B cell (primary cell): ENCODE measurements around the gene CTDNEP1. TPM values are rescaled to one million over a fixed set of nuclear protein-coding genes. Genes with fewer than 3 reads are reported as not detected.

Experiments used
- ATAC-seq: fragments of 200-7000 bp; cut with Tn5 transposase; one replicate; pipeline ENCODE4 v1.10.0; 2021; ENCODE audit warnings: low read depth, mild to moderate bottlenecking, moderate number of reproducible peaks, moderate library complexity
- CTCF ChIA-PET: fragments of 350-600 bp; sonication (Branson Sonifier 250); formaldehyde crosslinking; loops from one replicate; lab custom pipeline; 2021; ENCODE audit warnings: antibody characterized with exemption, inconsistent platforms; lab: Charles Lee
- POLR2A ChIA-PET: fragments of 350-600 bp; sonication (Branson Sonifier 250); formaldehyde crosslinking; loops from one replicate; lab custom pipeline; 2021; ENCODE audit warnings: antibody characterized with exemption; lab: Charles Lee
- DNase-seq: peaks from one replicate; pipeline ENCODE4 v3.0.0; 2013
- H2AFZ ChIP-seq: 2 replicates; pipeline ENCODE4 v1.6.1; 2012; ENCODE audit warnings: mild to moderate bottlenecking, low read depth, low read length; ENCODE audit not compliant: insufficient read depth, poor library complexity, severe bottlenecking
- H3K27ac ChIP-seq, 2 donors: 1 replicate in 1 of 2; 2 replicates in 1 of 2; pipeline ENCODE4 v1.5.1; 2012 to 2013; ENCODE audit warnings: low read length in 2 of 2, mild to moderate bottlenecking in 2 of 2, moderate library complexity in 1 of 2
- H3K27me3 ChIP-seq, 4 experiments: fragments of 200-600 bp in 1 of 4; sonication (generic) in 1 of 4; replicated peaks in 1 of 4; 1 replicate in 2 of 4; 2 replicates in 2 of 4; pipeline versions ENCODE4 v1.6.1 to v1.7.0; 2013 to 2016; ENCODE audit warnings: low read length in 3 of 4, mild to moderate bottlenecking in 2 of 4, mixed read lengths in 1 of 4, moderate library complexity in 1 of 4; ENCODE audit not compliant: insufficient read depth in 4 of 4, control insufficient read depth in 3 of 4; ENCODE audit errors: control extremely low read depth in 1 of 4
- H3K36me3 ChIP-seq, 2 experiments: replicated peaks in 1 of 2; 1 replicate in 1 of 2; 2 replicates in 1 of 2; pipeline versions ENCODE4 v1.6.1 to v1.7.1; 2013; ENCODE audit warnings: low read length in 1 of 2; ENCODE audit not compliant: insufficient read depth in 2 of 2, control insufficient read depth in 1 of 2; ENCODE audit errors: control extremely low read depth in 1 of 2, extremely low read depth in 1 of 2
- H3K4me1 ChIP-seq, 2 donors: fragments of 200-600 bp in 1 of 2; sonication (generic) in 1 of 2; 1 replicate in 1 of 2; 2 replicates in 1 of 2; pipeline versions ENCODE4 v1.5.1 to v1.6.1; 2013 to 2017; ENCODE audit warnings: low read length in 2 of 2; ENCODE audit not compliant: control insufficient read depth in 2 of 2, insufficient read depth in 2 of 2
- H3K4me2 ChIP-seq: replicated peaks from 2 replicates; pipeline ENCODE3; 2012; ENCODE audit warnings: mild to moderate bottlenecking, low read depth, low read length; ENCODE audit not compliant: poor library complexity, severe bottlenecking
- H3K4me3 ChIP-seq, 5 experiments: fragments of 200-600 bp in 1 of 5; sonication (generic) in 1 of 5; 1 replicate in 3 of 5; 2 replicates in 2 of 5; pipeline versions ENCODE4 v1.5.1 to v1.7.0; 2011 to 2016; ENCODE audit warnings: low read length in 4 of 5, mild to moderate bottlenecking in 4 of 5, low read depth in 2 of 5, control low read depth in 1 of 5, moderate library complexity in 1 of 5; ENCODE audit not compliant: insufficient read depth in 1 of 5; ENCODE audit errors: control extremely low read depth in 1 of 5, extremely low read depth in 1 of 5
- H3K79me2 ChIP-seq: fragments of 200-600 bp; sonication (generic); one replicate; pipeline ENCODE4 v1.6.0; 2016; ENCODE audit warnings: low read length; ENCODE audit not compliant: control insufficient read depth, insufficient read depth
- H3K9ac ChIP-seq: fragments of 200-600 bp; sonication (generic); 2 replicates; pipeline ENCODE4 v1.6.1; 2017; ENCODE audit warnings: mild to moderate bottlenecking, low read length, moderate library complexity
- H3K9me3 ChIP-seq, 3 donors: one replicate each; pipeline versions ENCODE4 v1.6.1 to v1.7.1; 2013; ENCODE audit warnings: low read length in 2 of 3; ENCODE audit not compliant: control insufficient read depth in 2 of 3, insufficient read depth in 1 of 3; ENCODE audit errors: control extremely low read depth in 1 of 3
- H4K20me1 ChIP-seq: 2 replicates; pipeline ENCODE4 v1.6.0; 2012; ENCODE audit warnings: mild to moderate bottlenecking, low read length; ENCODE audit not compliant: insufficient read depth, control insufficient read depth, poor library complexity, severe bottlenecking
- H3K27ac Mint-ChIP-seq: one replicate; pipeline ENCODE4 v1.8.0; 2021; ENCODE audit warnings: mixed read lengths
- H3K27me3 Mint-ChIP-seq: one replicate; pipeline ENCODE4 v1.8.0; 2021; ENCODE audit warnings: mixed read lengths
- H3K4me1 Mint-ChIP-seq: one replicate; pipeline ENCODE4 v1.8.0; 2021; ENCODE audit warnings: mixed read lengths
- H3K4me3 Mint-ChIP-seq: one replicate; pipeline ENCODE4 v1.8.0; 2021; ENCODE audit warnings: mixed read lengths
- H3K9me3 Mint-ChIP-seq: one replicate; pipeline ENCODE4 v1.8.0; 2022; ENCODE audit warnings: mixed read lengths; ENCODE audit not compliant: insufficient read depth
- EZH2 ChIP-seq: IDR thresholded peaks from 2 replicates; pipeline ENCODE4 v1.6.1; 2012; ENCODE audit warnings: borderline replicate concordance, low read depth, mild to moderate bottlenecking, moderate library complexity, low read length; ENCODE audit not compliant: insufficient read depth, poor library complexity, severe bottlenecking
- WGBS: methylation state at CpG from one replicate; pipeline ENCODE4 v1.1.5; 2013; ENCODE audit warnings: missing lambda C conversion rate; ENCODE audit not compliant: insufficient coverage; 5-methylcytosine and 5-hydroxymethylcytosine counted together
- intact Hi-C: fragments of 100-400 bp; cut with micrococcal nuclease; formaldehyde crosslinking; loops from one replicate; pipeline ENCODE4 v1.10.0; 2022
- polyA plus RNA-seq: library from polyadenylated mRNA; depleted of rRNA; stranded (reverse); fragments of >200 nt; gene quantifications from 2 replicates; pipeline ENCODE4 v1.2.3, GENCODE V29; 2012
- total RNA-seq, 2 donors: library from RNA; stranded (reverse); fragments of 120-200 nt in 1 of 2; gene quantifications; 1 replicate in 1 of 2; 2 replicates in 1 of 2; pipeline versions ENCODE4 v1.2.3 to v1.2.4, GENCODE V29; 2013 to 2022
- TF ChIP-seq, protein P1 (sequence below): fragments of 200-600 bp; IDR thresholded peaks from one replicate; pipeline ENCODE4 v1.8.0; 2022; ENCODE audit warnings: antibody characterized with exemption, mild to moderate bottlenecking

Gene CTDNEP1
- total and polyA plus RNA-seq, 2 donors (not counting 1 experiment from before 2014, with no cell fraction given), result 125 to 162 TPM

DNA sequence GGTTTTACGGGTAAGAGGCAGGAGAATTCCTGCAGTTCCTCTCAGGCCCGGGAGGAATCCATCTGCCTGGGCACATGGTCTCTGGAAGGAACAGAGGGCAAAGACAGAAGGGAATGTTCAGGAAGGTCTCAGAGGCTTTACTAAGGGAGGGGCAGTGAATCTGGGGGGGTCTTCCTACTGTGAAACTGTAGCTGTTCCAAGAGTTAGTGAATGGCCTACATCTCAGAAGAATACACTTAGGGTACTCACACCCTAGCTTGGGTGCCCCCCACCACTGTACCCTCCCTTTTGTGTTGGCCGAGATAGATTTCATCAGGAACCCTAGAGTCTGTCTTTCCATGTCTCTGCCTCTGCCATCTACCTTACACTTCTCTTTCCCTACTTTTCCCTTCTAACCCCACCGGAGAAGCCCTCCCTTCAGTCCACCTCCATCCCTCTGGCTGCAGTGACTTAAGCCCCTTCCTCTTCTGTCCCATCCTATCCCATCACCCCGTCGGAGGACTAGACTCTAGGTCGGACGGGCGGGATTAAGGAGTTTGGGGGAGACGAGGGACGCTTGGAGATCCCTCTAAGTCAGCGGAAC is 32.2 kb downstream of the CTDNEP1 start:
- DNase-seq (no peak), ATAC-seq (no peak)
- H3K36me3 ChIP-seq, result peaks cover 0 to 24% of the 10 kb centered on the region in 2 experiments
- H3K4me1 ChIP-seq, result peaks cover 25 to 53% of the 10 kb centered on the region in 2 donors
- H3K4me1 Mint-ChIP-seq, result peaks cover 54% of the 10 kb centered on the region
- peak overlapping the region; percentile 94 for H3K4me2 ChIP-seq
- intact Hi-C loops, result loop anchor here (1.0 to 2.0 kb wide), 3 partner anchors 15 to 20 kb away; partner anchors contain the start of genes DVL2 and PHF23
- H3K4me3 ChIP-seq, result peak overlapping the region in 4 of 5 experiments; percentile 79 to 86 (median 82)
- peaks cover 7% of the 10 kb centered on the region for H3K79me2 ChIP-seq
- no peaks in the 10 kb centered on the region for H4K20me1 ChIP-seq
- peak overlapping the region; percentile 86 for H2AFZ ChIP-seq
- no peak for TF ChIP-seq EZH2
- TF ChIP-seq, protein P1, sequence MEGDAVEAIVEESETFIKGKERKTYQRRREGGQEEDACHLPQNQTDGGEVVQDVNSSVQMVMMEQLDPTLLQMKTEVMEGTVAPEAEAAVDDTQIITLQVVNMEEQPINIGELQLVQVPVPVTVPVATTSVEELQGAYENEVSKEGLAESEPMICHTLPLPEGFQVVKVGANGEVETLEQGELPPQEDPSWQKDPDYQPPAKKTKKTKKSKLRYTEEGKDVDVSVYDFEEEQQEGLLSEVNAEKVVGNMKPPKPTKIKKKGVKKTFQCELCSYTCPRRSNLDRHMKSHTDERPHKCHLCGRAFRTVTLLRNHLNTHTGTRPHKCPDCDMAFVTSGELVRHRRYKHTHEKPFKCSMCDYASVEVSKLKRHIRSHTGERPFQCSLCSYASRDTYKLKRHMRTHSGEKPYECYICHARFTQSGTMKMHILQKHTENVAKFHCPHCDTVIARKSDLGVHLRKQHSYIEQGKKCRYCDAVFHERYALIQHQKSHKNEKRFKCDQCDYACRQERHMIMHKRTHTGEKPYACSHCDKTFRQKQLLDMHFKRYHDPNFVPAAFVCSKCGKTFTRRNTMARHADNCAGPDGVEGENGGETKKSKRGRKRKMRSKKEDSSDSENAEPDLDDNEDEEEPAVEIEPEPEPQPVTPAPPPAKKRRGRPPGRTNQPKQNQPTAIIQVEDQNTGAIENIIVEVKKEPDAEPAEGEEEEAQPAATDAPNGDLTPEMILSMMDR, result no peak
- no peaks in the 10 kb centered on the region for H3K27me3 Mint-ChIP-seq
- no peaks in the 10 kb centered on the region for H3K9me3 Mint-ChIP-seq
- WGBS, result 21% methylated on average over 12 of the region's 12 CpGs
- no peaks in the 10 kb centered on the region for H3K9me3 ChIP-seq
- CTCF ChIA-PET, result interaction anchor here (0.8 to 3.8 kb wide), 10 partner anchors 10 to 184 kb away, joined by 3 to 47 read pairs (median 6); partner anchors contain the start of genes DVL2, GABARAP, PHF23 and SLC16A13
- POLR2A ChIA-PET, result interaction anchor here (0.6 to 9.1 kb wide), 7 partner anchors 12 to 185 kb away, joined by 3 to 157 read pairs (median 6); partner anchors contain the start of genes CTDNEP1, DVL2, ELP5 and GABARAP
- peak overlapping the region; percentile 97 for H3K4me3 Mint-ChIP-seq
- no peaks in the 10 kb centered on the region for H3K27me3 ChIP-seq
- peak overlapping the region; percentile 93 for H3K27ac Mint-ChIP-seq
- peak overlapping the region; percentile 83 for H3K9ac ChIP-seq
- peak overlapping the region; percentile 42 to 78 for H3K27ac ChIP-seq

DNA sequence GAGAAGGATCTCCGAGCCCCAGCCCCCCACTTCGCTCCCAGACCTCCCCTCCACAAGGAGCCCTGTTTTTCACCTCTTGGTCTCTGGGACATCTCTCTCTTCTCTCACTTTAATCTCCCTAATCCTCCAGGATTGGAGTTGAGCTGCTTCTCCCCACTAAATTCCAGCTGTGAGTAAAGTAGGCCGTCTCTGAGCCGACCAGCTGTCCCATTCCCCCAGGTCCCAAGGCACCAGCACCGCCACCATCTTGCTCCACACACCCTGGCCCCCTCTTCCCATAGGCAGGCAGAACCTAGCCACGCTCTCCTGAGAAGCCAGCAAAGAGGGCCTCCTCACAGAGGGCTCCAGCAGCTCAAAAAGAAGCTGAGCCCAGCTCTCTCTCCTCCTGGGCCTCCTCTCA is 32.8 kb downstream of the CTDNEP1 start:
- TF ChIP-seq, protein P1, result no peak
- TF ChIP-seq EZH2, result no peak
- no peak overlapping the region for H3K27ac ChIP-seq
- peaks cover 60% of the 10 kb centered on the region for H3K4me1 Mint-ChIP-seq
- no peaks in the 10 kb centered on the region for H3K27me3 Mint-ChIP-seq
- no peak overlapping the region for H3K4me3 ChIP-seq
- H4K20me1 ChIP-seq, result no peaks in the 10 kb centered on the region
- H3K36me3 ChIP-seq, result peaks cover 0 to 18% of the 10 kb centered on the region in 2 experiments
- peaks cover 7% of the 10 kb centered on the region for H3K79me2 ChIP-seq
- 82% methylated on average over 6 of the region's 6 CpGs for WGBS
- H3K4me1 ChIP-seq, result peaks cover 29 to 59% of the 10 kb centered on the region in 2 donors
- peak overlapping the region; percentile 93 for H3K27ac Mint-ChIP-seq
- H3K9me3 ChIP-seq, result no peaks in the 10 kb centered on the region
- peak overlapping the region; percentile 86 for H2AFZ ChIP-seq
- ChIA-PET CTCF (interaction anchor here (1.6 to 3.8 kb wide), 4 partner anchors 22 to 173 kb away, joined by 5 to 47 read pairs (median 26); partner anchors contain the start of genes GABARAP and PHF23), POLR2A (interaction anchor here (1.6 to 9.1 kb wide), 2 partner anchors 13 to 19 kb away, joined by 4 to 157 read pairs; partner anchors contain the start of genes DVL2, GABARAP and PHF23)
- DNase-seq, result no peak
- intact Hi-C loops, result loop anchor here (1.0 to 2.0 kb wide), 3 partner anchors 14 to 21 kb away; partner anchors contain the start of genes DVL2 and PHF23
- no peaks in the 10 kb centered on the region for H3K27me3 ChIP-seq
- peak overlapping the region; percentile 97 for H3K4me3 Mint-ChIP-seq
- H3K9ac ChIP-seq, result no peak overlapping the region
- no peaks in the 10 kb centered on the region for H3K9me3 Mint-ChIP-seq
- ATAC-seq, result no peak
- no peak overlapping the region for H3K4me2 ChIP-seq
